A172 (cell line): ENCODE results near the gene PDE4D. TPM values are rescaled to one million over a fixed set of nuclear protein-coding genes. Genes with fewer than 3 reads are reported as not detected.
A peak's percentile ranks its signal among the peaks of the same experiment; 100 is the strongest.
"Not testable (repeated sequence)": the region's sequence is repeated elsewhere in the genome, so short reads cannot be mapped to it uniquely, and the experiment has no call there.

Experiments used
- DNase-seq: peaks from one replicate; pipeline ENCODE4 v3.0.0-alpha.2; 2015; ENCODE audit warnings: low spot score
- total RNA-seq: library from RNA; depleted of rRNA; stranded (reverse); fragments of >200 nt; shearing (Covaris generic); gene quantifications from 2 replicates; pipeline ENCODE4 v1.2.3, GENCODE V29; 2014

Gene PDE4D
- total RNA-seq, 1 experiment from 2014 or later = 7.6 TPM

GRCh38 chr5:59016925-59017324 lies 876.6 kb downstream of the PDE4D start:
- DNase-seq = no peak

GRCh38 chr5:59008816-59009473 lies 884.6 kb downstream of the PDE4D start:
- DNase-seq = no peak

- peak; percentile 22 for DNase-seq
Observed at GRCh38 chr5:59007460-59008063, 886.0 kb downstream of the PDE4D start.

GRCh38 chr5:59005934-59006701 lies 887.4 kb downstream of the PDE4D start:
- DNase-seq = no peak

- DNase-seq = no peak
Observed at GRCh38 chr5:59003641-59004040, 889.9 kb downstream of the PDE4D start.

GRCh38 chr5:59003124-59003523 lies 890.4 kb downstream of the PDE4D start:
- DNase-seq = no peak

GRCh38 chr5:59002162-59002825 lies 891.2 kb downstream of the PDE4D start:
- DNase-seq = no peak

- DNase-seq = no peak
Observed at GRCh38 chr5:59001716-59002115, 891.8 kb downstream of the PDE4D start.

GRCh38 chr5:59001154-59001553 lies 892.4 kb downstream of the PDE4D start:
- DNase-seq = no peak

GRCh38 chr5:59000211-59000610 lies 893.3 kb downstream of the PDE4D start:
- no peak for DNase-seq

- DNase-seq = peak; percentile 53
Observed at GRCh38 chr5:58999804-59000203, 893.7 kb downstream of the PDE4D start.

GRCh38 chr5:58998544-58998943 lies 895.0 kb downstream of the PDE4D start:
- DNase-seq = no peak

- DNase-seq = not testable (repeated sequence)
Observed at GRCh38 chr5:58995779-58996178, 897.7 kb downstream of the PDE4D start.

- DNase-seq = no peak
Observed at GRCh38 chr5:58993461-58993860, 900.1 kb downstream of the PDE4D start.

- no peak for DNase-seq
Observed at GRCh38 chr5:58988938-58989337, 904.6 kb downstream of the PDE4D start.

- DNase-seq = no peak
Observed at GRCh38 chr5:58987193-58987592, 906.3 kb downstream of the PDE4D start.

GRCh38 chr5:58986281-58986680 lies 907.2 kb downstream of the PDE4D start:
- no peak for DNase-seq

- no peak for DNase-seq
Observed at GRCh38 chr5:58985759-58986158, 907.8 kb downstream of the PDE4D start.

- no peak for DNase-seq
Observed at GRCh38 chr5:58985311-58985710, 908.2 kb downstream of the PDE4D start.

GRCh38 chr5:58983526-58984452 lies 909.7 kb downstream of the PDE4D start:
- DNase-seq = no peak

GRCh38 chr5:58980890-58981289 lies 912.6 kb downstream of the PDE4D start:
- no peak for DNase-seq
